CD14-positive monocyte (primary cell): Measurements from ENCODE around the gene CYP4F11. TPM values are rescaled to one million over a fixed set of nuclear protein-coding genes. Genes with fewer than 3 reads are reported as not detected.
"Not testable (repeated sequence)": the region's sequence is repeated elsewhere in the genome, so short reads cannot be mapped to it uniquely, and the experiment has no call there.

Source experiments
- DNase-seq, 3 donors: peaks; one replicate each; pipeline ENCODE4 v3.0.0-alpha.2; 2011 to 2022
- H2AFZ ChIP-seq: 2 replicates; pipeline ENCODE4 v1.6.0; 2012; ENCODE audit warnings: mild to moderate bottlenecking, low read depth, low read length, inconsistent platforms; ENCODE audit not compliant: insufficient read depth, poor library complexity, severe bottlenecking
- H3K27ac ChIP-seq, 2 donors: 1 replicate in 1 of 2; 2 replicates in 1 of 2; pipeline ENCODE4 v1.5.1; 2012 to 2013; ENCODE audit warnings: low read length in 2 of 2, control low read depth in 1 of 2, inconsistent platforms in 1 of 2, low read depth in 1 of 2, mild to moderate bottlenecking in 1 of 2
- H3K27me3 ChIP-seq, 2 donors: one replicate each; pipeline versions ENCODE4 v1.6.0 to v1.6.1; 2011 to 2013; ENCODE audit warnings: low read length in 2 of 2; ENCODE audit not compliant: control insufficient read depth in 2 of 2, insufficient read depth in 2 of 2
- H3K36me3 ChIP-seq, 2 donors: replicated peaks in 1 of 2; 1 replicate in 1 of 2; 2 replicates in 1 of 2; pipeline versions ENCODE4 v1.5.1 to v1.6.1; 2012 to 2013; ENCODE audit warnings: low read length in 2 of 2, control low read depth in 1 of 2, inconsistent platforms in 1 of 2, mild to moderate bottlenecking in 1 of 2; ENCODE audit not compliant: insufficient read depth in 2 of 2, control insufficient read depth in 1 of 2
- H3K4me1 ChIP-seq, 2 donors: 1 replicate in 1 of 2; 2 replicates in 1 of 2; pipeline versions ENCODE4 v1.5.1 to v1.6.1; 2012 to 2013; ENCODE audit warnings: low read length in 2 of 2, control low read depth in 1 of 2, inconsistent platforms in 1 of 2, mild to moderate bottlenecking in 1 of 2, moderate library complexity in 1 of 2; ENCODE audit not compliant: insufficient read depth in 2 of 2, control insufficient read depth in 1 of 2
- H3K4me2 ChIP-seq: replicated peaks from 2 replicates; pipeline ENCODE3; 2012; ENCODE audit warnings: low read length, moderate library complexity, mild to moderate bottlenecking; ENCODE audit not compliant: poor library complexity, severe bottlenecking; ENCODE audit errors: extremely low read depth
- H3K4me3 ChIP-seq, 3 experiments: fragments of 200-600 bp in 1 of 3; sonication (generic) in 1 of 3; replicated peaks in 1 of 3; 1 replicate in 2 of 3; 2 replicates in 1 of 3; pipeline ENCODE4 v1.5.1; 2011 to 2013; ENCODE audit warnings: low read length in 3 of 3, mild to moderate bottlenecking in 3 of 3, control low read depth in 2 of 3, low read depth in 2 of 3, inconsistent platforms in 1 of 3, moderate library complexity in 1 of 3
- H3K79me2 ChIP-seq: 2 replicates; pipeline ENCODE4 v1.6.0; 2012; ENCODE audit warnings: mild to moderate bottlenecking, control low read depth, inconsistent platforms, low read length, moderate library complexity; ENCODE audit not compliant: insufficient read depth
- H3K9ac ChIP-seq: 2 replicates; pipeline ENCODE4 v1.6.0; 2017; ENCODE audit warnings: low read length, mild to moderate bottlenecking; ENCODE audit not compliant: insufficient read depth, poor library complexity, severe bottlenecking
- H3K9me3 ChIP-seq, 2 donors: replicated peaks in 1 of 2; 1 replicate in 1 of 2; 2 replicates in 1 of 2; pipeline versions ENCODE4 v1.5.1 to v1.6.1; 2012 to 2013; ENCODE audit warnings: low read length in 2 of 2, control low read depth in 1 of 2; ENCODE audit not compliant: control insufficient read depth in 1 of 2, insufficient read depth in 1 of 2
- H4K20me1 ChIP-seq: 2 replicates; pipeline ENCODE4 v1.6.0; 2012; ENCODE audit warnings: mild to moderate bottlenecking, low read length, control low read depth, moderate library complexity; ENCODE audit not compliant: insufficient read depth
- H3K27ac Mint-ChIP-seq, 7 donors: one replicate each; pipeline ENCODE4 v1.8.0; 2020; ENCODE audit warnings: mild to moderate bottlenecking in 7 of 7, mixed read lengths in 7 of 7, moderate library complexity in 6 of 7, inconsistent platforms in 2 of 7
- H3K27me3 Mint-ChIP-seq, 3 donors: one replicate each; pipeline ENCODE4 v1.8.0; 2021 to 2022; ENCODE audit warnings: low read depth in 3 of 3, mild to moderate bottlenecking in 3 of 3, mixed read lengths in 3 of 3, moderate library complexity in 3 of 3, inconsistent platforms in 1 of 3
- H3K36me3 Mint-ChIP-seq, 2 donors: one replicate each; pipeline ENCODE4 v1.8.0; 2020; ENCODE audit warnings: mixed read lengths in 2 of 2, inconsistent platforms in 1 of 2, mild to moderate bottlenecking in 1 of 2
- H3K4me1 Mint-ChIP-seq: one replicate; pipeline ENCODE4 v1.8.0; 2020; ENCODE audit warnings: mild to moderate bottlenecking, mixed read lengths
- H3K4me3 Mint-ChIP-seq, 2 donors: one replicate each; pipeline ENCODE4 v1.8.0; 2020; ENCODE audit warnings: mild to moderate bottlenecking in 2 of 2, mixed read lengths in 2 of 2, moderate library complexity in 1 of 2
- H3K9me3 Mint-ChIP-seq, 7 donors: one replicate each; pipeline ENCODE4 v1.8.0; 2020 to 2022; ENCODE audit warnings: mixed read lengths in 7 of 7, mild to moderate bottlenecking in 6 of 7, moderate library complexity in 6 of 7, inconsistent platforms in 2 of 7
- WGBS: methylation state at CpG from one replicate; pipeline ENCODE4 v1.1.5; 2013; ENCODE audit warnings: missing lambda C conversion rate; ENCODE audit not compliant: insufficient coverage; 5-methylcytosine and 5-hydroxymethylcytosine counted together
- intact Hi-C, 2 donors: fragments of 100-400 bp; cut with micrococcal nuclease; formaldehyde crosslinking; loops; one replicate each; pipeline versions ENCODE4 v1.15.0 to v1.15.1; 2023
- polyA plus RNA-seq, 3 donors: library from polyadenylated mRNA; depleted of rRNA in 1 of 3; unstranded in 2 of 3; stranded (reverse) in 1 of 3; fragments of 300-500 nt in 2 of 3; fragments of >200 nt in 1 of 3; fragmentation: Illumina TruSeq in 2 of 3; gene quantifications; 1 replicate in 2 of 3; 2 replicates in 1 of 3; pipeline ENCODE4 v1.2.3, GENCODE V29; 2012 to 2021
- TF ChIP-seq, protein P1 (sequence below): fragments of 200-600 bp; IDR thresholded peaks from one replicate; pipeline ENCODE4 v1.8.0; 2022; ENCODE audit warnings: antibody characterized with exemption, mild to moderate bottlenecking

The CYP4F11 gene
- polyA plus RNA-seq, 3 donors: not detected

DNA sequence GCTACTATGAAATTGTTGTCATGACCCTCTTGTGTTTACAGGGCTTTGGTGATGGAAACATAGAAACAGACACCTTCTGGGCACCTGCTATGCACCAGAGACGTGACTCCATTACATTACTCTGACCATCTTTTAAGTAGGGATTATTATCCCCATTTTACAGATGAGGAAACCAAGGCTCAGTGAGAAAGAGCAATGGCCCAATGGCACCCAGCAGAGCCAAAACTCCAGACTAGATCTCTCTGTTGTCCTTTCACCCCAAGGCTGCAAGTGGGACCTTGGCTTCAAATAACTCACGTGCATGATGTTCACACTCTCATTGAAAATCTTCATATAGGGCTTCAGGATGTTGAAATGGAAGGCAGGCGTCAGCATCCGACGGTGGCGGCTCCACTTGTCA is 42.3 kb downstream of the CYP4F11 start:
- Histone ChIP-seq H3K27ac (no peak overlapping the region), H2AFZ (no peak overlapping the region), H3K27me3 (no peaks in the 10 kb centered on the region), H3K9ac (no peak overlapping the region), H3K4me1 (no peaks in the 10 kb centered on the region), H3K36me3 (no peaks in the 10 kb centered on the region), H4K20me1 (no peaks in the 10 kb centered on the region), H3K9me3 (no peaks in the 10 kb centered on the region), H3K4me2 (no peak overlapping the region), H3K4me3 (no peak overlapping the region), H3K79me2 (no peaks in the 10 kb centered on the region)
- intact Hi-C loops: no loop called here
- DNase-seq: no peak
- no peak overlapping the region for H3K4me3 Mint-ChIP-seq
- TF ChIP-seq, protein P1, sequence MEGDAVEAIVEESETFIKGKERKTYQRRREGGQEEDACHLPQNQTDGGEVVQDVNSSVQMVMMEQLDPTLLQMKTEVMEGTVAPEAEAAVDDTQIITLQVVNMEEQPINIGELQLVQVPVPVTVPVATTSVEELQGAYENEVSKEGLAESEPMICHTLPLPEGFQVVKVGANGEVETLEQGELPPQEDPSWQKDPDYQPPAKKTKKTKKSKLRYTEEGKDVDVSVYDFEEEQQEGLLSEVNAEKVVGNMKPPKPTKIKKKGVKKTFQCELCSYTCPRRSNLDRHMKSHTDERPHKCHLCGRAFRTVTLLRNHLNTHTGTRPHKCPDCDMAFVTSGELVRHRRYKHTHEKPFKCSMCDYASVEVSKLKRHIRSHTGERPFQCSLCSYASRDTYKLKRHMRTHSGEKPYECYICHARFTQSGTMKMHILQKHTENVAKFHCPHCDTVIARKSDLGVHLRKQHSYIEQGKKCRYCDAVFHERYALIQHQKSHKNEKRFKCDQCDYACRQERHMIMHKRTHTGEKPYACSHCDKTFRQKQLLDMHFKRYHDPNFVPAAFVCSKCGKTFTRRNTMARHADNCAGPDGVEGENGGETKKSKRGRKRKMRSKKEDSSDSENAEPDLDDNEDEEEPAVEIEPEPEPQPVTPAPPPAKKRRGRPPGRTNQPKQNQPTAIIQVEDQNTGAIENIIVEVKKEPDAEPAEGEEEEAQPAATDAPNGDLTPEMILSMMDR: no peak
- H3K36me3 Mint-ChIP-seq: no peaks in the 10 kb centered on the region
- WGBS: 92% methylated on average over 4 of the region's 6 CpGs
- peaks cover 0 to 3% (median 0%) of the 10 kb centered on the region in 7 donors for H3K9me3 Mint-ChIP-seq
- no peak overlapping the region for H3K27ac Mint-ChIP-seq
- H3K4me1 Mint-ChIP-seq: no peaks in the 10 kb centered on the region
- no peaks in the 10 kb centered on the region for H3K27me3 Mint-ChIP-seq

DNA sequence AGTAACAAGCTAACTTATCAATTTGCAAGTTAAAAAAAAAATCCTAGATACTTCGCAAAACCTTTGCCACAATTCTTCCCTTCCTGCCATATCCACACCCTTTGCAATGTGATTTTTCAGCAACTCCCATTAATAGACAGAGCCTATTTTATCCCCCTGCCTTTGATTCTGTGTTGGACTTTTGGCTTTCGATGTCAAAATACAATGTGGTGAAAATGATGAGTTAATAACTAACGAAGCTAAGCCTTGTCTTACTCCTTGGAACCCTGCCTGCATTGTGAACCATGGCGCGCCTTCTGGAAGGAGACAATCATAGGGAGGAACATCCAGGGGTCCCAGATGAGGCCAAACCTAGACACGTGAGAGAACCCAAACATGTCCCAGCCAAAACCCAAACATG is 42.9 kb downstream of the CYP4F11 start:
- Mint-ChIP-seq H3K9me3 (peaks cover 0 to 3% (median 0%) of the 10 kb centered on the region in 7 donors), H3K4me1 (no peaks in the 10 kb centered on the region), H3K4me3 (no peak overlapping the region), H3K27ac (no peak overlapping the region), H3K27me3 (no peaks in the 10 kb centered on the region), H3K36me3 (no peaks in the 10 kb centered on the region)
- no peak overlapping the region for H3K27ac ChIP-seq
- H3K4me1 ChIP-seq: no peaks in the 10 kb centered on the region
- H3K79me2 ChIP-seq: no peaks in the 10 kb centered on the region
- H3K4me3 ChIP-seq: no peak overlapping the region
- H3K4me2 ChIP-seq: no peak overlapping the region
- no peak overlapping the region for H3K9ac ChIP-seq
- TF ChIP-seq, protein P1: no peak
- H3K9me3 ChIP-seq: no peaks in the 10 kb centered on the region
- no peak for DNase-seq
- H4K20me1 ChIP-seq: no peaks in the 10 kb centered on the region
- no peaks in the 10 kb centered on the region for H3K36me3 ChIP-seq
- intact Hi-C loops: no loop called here
- 82% methylated on average over 5 of the region's 6 CpGs for WGBS
- no peaks in the 10 kb centered on the region for H3K27me3 ChIP-seq
- H2AFZ ChIP-seq: no peak overlapping the region

DNA sequence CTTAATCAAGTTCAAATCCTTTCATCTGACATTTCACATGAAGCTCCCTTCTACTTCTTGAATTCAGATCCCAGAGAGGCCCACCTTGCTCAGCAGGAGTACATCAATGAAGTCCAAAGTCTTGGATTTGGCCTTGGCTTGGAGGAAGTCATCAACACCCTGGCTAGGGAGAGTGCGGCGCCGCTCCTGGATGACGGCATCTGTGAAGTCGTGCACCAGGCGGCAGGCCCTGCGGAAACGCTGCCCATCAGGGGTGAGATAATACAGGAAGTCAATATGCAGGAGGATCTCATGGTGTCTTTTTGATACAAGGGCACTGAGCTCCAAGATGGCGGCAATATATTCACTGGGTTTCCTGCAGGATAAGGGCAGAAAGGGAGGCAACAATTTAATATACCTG is 45.0 kb downstream of the CYP4F11 start:
- H2AFZ ChIP-seq, H3K9ac ChIP-seq, H3K36me3 ChIP-seq, H3K9me3 ChIP-seq, intact Hi-C loops, H3K27me3 Mint-ChIP-seq, DNase-seq, H3K36me3 Mint-ChIP-seq, H3K4me3 ChIP-seq, H3K79me2 ChIP-seq, H4K20me1 ChIP-seq, H3K4me1 Mint-ChIP-seq, H3K27me3 ChIP-seq, H3K4me3 Mint-ChIP-seq, H3K9me3 Mint-ChIP-seq, H3K4me2 ChIP-seq, H3K27ac Mint-ChIP-seq, H3K4me1 ChIP-seq, H3K27ac ChIP-seq: not testable (repeated sequence)
- WGBS: 100% methylated on average over 1 of the region's 9 CpGs
